HG03095 (cell line): Measurements from ENCODE around the gene CCDC30.

ENCODE experiments used
- ATAC-seq: cut with Tn5 transposase; IDR thresholded peaks from one replicate; pipeline ENCODE4 v1.9.1; 2021; ENCODE audit warnings: moderate library complexity; ENCODE audit not compliant: unreplicated experiment

The CCDC30 gene

DNA sequence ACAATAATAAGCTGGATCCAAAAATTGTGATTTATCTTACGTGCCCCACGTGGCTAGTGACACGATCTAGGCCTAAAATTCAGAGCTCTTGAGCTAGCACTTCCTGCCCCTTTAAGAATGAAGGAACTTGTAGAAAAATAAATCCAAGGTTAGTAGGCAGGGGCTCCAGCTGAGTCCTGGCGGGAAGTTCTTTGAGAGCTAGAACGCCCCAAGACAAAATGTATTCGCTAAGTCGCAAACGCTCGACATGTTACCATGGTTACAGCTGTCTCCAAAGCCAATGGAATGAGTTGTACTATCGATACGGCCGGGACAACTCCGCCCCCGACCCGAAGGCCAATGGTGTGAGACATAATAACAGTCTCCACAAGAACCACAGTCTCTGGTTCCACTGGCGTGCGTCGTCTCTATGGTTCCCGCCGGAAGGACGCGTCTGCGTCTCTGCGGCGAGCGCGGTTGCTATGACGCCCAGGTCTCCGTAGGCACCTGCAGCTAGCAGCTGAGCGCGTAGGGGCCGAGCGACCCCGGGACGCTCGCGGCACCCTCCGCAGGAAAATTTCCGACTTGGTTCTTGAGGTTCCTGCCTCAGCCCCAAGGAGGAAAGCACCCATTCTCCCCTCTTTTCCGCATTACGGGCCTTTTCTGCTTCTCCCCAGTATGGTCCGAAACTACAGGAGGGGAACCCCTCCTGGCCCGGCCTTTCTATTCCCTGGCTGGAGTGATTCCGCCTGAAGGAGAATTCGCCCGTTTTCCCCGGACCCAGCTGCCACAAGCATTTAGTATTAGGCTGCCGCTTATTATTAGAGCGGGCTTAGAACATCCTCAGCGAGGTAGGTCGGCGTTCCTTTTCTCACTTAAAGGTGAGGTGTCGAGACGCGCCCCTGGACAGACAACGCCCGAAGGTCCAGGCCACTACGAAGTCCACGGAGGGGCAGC, at the start of gene CCDC30:
Gene CCDC30, plus strand, starts transcription at position 459 of the 936 bp plus-strand sequence. CDS start 17,266 bp downstream, outside the sequence.
- ATAC-seq = peak; percentile 99

DNA sequence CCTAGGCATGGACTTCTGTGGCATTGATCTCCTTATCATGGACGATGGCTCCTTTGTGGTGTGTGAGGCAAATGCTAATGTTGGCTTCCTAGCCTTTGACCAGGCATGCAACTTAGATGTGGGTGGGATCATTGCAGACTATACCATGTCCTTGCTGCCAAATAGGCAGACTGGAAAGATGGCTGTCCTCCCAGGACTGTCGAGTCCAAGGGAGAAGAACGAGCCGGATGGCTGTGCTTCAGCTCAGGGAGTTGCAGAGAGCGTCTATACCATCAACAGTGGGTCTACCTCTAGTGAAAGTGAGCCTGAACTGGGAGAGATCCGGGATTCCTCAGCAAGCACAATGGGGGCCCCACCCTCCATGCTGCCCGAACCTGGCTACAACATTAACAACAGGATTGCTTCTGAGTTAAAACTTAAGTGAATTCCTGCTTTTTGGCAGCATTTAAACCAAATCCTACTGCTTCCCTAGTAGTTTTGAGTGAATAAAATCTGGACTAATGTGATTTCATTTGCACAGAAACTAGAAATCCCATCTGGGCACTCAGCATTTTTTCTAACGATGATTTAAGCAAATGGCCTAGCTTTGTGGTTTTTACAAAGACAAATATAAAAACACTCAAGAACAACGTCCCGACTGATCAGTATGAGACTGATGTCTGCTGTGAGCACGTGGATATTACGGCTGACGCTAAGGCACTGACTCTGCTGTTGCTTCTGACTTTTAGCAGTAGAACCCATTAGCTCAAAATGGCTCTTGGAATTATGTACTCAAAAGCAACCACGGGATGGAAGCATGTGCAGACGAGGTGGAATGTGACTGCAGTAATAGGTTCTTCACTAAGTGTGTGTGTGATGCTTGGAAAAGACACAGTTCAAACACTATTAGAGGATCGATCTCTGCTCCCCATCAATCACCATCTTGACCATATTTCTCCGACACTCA, 48.3 kb upstream of the CCDC30 start:
- no peak for ATAC-seq

DNA sequence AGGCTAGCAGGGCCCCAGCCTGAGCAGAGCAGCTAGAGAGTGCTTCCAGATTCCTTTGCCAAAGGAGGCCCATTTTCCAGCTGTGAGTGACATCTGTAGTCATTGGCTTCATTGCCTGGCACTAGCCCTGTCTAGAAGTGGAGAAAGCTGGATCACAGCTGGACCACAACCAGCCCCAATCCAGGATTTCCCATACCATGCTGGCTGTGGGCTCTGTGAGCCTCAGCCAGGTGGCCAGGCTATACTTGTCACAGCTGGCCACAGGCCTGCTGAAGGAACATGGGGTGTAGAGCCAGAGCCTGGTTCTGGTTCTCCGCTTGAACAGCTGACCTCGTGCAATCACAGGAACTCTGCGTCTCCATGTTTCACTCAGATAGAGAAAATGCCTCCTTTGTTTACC, 45.9 kb upstream of the CCDC30 start:
- ATAC-seq = no peak

DNA sequence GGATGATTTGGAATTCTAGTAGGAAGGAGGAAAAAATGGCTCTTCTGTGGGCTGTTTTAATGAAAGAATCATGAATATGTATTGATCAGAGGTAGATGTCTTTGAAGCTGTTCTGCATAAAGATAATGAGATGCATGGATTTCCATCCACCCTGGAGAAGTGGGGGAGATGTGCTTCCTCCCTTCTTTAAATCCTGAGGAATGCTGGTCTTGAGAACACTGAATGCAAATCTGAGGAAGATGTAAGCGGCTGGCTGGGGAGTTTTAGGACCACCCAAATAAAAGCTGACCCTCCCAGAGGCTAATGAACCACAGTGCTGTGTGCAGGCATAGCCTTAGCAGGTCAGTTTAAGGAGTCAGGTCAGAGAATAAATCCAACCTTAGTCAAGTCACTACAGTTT, 44.6 kb upstream of the CCDC30 start:
- ATAC-seq = no peak

DNA sequence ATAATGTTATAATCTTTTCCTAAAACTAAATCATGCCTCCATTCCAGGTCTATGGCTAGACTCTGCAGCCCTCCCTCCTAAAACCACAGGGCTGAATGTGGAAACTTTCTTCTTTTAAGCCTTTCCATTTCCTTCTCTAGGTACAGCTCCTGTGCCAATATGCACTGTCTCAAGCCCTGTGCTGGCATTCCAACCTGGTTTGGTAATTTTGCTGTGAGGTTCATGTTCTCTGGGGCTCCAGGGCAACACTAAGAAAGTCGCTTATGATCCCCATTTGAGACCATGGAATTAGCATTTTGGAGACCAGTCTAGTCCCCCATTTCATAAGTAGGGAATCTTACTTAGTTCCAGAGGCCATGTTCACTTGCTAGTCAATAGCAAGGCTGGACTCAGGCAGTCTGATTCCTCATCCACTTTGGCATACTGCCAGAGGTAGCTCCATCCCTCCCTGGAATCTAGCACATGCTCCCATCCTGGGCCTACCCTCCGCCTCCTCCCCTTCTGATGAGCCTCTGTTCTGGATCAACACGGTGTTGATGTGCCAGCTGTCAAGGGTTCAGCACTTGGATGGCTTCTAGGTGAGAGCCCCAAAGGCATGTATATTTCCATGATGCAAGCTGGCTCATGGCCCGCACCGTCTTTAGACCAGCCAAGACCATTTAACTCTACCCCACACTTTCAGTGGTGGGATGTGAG, 43.8 kb upstream of the CCDC30 start:
- no peak for ATAC-seq

DNA sequence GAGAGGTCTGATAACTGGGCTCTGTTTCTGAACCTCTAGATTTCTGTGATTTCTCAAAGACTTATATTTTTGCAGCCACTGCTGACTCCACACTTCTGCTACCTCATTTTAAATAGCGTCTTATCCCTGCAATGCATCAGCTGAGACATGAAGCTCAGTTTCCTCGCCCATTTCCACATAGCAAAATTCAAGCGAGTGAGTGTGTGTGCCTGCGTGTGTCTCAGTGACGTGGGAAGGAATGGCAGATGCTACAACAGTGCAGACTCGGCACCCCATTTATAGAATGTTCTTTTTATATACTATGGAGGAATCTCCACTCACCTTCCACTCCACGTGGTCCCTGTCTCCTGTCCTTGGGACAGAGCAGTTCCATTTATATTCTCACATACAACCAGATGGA, 43.0 kb upstream of the CCDC30 start:
- no peak for ATAC-seq

DNA sequence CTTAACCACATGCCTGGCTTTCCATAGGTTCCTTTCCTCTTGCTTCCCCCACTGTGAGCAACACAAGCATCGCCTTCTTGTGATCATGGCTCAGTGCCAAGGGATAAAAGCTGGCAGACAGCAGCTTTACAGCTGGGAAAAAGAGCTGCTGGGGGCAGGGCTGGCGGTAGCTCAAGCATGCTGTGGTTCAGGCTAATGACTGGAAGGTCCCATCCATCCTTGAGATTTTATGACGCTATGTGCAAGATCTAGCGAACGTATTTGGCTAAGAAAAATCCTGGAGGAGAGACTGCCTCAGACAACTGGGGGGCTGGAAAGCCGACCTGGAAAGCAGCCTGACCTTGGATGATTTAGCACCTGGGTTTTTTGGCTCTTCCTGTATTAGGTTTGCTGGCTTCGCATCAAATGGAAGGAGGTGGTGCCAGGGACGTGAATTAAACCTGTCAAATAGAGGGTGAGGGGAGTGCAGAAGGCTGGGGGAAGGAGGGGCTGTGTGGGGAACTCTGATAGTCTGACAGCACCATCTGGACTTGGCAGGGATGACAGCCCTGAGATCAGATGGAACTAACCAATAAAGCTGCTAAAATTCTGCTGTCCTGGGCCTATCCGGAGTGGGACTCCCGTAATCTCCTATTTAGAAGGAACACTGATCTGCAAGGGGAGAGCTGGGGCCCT, 42.0 kb upstream of the CCDC30 start:
- ATAC-seq = no peak

DNA sequence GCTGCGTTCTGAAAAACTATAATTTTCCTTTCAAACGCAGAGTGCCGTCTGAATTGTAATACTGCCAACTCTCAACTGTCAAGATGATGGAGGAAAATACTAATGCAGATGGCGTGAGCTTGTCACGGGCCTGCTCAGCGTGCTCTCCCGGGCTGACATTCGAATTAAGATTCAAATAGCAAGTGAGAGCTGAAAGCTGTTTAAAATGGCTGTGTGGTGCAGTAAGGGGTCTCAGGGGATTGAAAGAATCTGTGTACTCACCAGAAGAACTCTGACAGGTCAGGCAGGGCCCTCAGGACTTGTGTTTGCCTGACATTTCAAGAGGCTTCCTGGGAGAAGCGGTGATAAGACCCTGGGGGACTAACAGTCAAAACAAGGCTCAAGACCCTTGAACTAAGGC, 40.3 kb upstream of the CCDC30 start:
- no peak for ATAC-seq

DNA sequence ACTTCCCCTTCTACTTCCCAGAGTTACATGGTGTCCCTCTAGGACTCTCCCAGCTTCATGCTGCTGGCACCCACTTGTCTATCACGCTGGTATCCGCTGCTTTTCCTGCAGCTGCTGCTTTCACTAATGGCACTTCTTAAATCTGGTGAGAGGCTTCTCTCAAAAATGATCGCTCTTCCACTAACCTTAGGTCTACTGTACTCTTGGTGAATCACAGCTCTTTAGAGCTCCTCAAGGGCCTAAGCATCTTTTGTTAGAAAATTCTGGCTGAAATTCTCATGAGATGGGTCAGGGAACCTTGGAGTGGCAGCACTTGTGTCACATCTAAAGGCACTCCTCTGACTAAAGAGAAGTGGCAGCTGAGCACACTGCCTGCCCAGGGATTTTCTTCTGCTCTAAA, 39.4 kb upstream of the CCDC30 start:
- ATAC-seq = no peak

DNA sequence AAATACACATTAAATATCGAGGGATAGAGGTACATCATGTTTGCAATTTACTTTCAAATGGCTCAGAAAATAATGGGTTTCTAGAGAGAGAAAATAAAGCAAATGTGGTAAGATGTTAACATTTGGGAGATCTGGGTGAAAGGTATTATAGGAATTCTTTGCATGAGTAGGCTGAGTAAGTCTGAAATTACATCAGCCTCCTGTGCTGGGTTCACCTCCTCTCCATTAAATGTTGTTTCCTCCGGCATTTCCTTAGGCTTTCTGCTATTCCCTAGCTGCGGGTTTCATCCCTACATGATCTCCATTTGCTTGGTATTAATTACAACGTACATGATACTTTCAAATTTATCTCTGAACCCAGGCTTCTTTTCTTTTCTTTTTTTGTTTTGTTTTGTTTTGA, 38.9 kb upstream of the CCDC30 start:
- no peak for ATAC-seq

DNA sequence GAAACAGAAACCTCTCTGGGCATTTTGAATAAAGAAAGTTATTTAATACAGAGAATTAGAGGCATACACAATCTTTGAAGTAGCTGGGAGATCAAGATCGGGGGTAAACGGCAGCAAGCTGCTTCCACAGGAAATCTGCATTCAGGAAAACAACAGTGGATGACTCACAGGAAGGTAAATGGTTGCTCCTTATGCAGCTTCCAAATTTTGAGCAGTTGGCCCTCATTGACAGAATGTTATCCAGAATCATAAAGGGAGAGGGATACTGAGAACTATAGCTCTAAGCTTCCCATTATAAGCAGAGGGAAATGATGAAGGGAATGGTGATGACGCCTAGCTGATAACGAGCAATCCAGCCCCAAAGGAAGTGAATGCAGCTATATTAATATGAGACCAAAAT, 35.8 kb upstream of the CCDC30 start:
- no peak for ATAC-seq

DNA sequence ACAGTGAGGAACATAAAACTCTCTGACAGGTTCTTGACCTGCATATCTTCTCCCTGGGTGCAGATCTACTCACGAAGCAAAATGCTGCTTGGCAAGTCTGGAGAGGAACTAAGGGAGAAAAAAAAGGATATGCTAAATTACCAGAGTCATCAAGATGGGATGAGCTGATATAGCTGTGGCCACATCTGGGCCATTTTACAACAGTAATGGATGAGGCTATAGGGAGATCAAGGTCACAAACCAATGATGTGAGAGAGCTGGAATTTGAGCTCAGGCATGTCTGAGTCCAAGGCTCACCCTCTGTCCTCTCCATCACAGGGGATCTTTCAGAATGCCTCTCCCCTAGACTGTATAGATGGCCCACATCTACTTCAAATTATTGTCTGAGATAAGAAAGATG, 33.5 kb upstream of the CCDC30 start:
- ATAC-seq = no peak

DNA sequence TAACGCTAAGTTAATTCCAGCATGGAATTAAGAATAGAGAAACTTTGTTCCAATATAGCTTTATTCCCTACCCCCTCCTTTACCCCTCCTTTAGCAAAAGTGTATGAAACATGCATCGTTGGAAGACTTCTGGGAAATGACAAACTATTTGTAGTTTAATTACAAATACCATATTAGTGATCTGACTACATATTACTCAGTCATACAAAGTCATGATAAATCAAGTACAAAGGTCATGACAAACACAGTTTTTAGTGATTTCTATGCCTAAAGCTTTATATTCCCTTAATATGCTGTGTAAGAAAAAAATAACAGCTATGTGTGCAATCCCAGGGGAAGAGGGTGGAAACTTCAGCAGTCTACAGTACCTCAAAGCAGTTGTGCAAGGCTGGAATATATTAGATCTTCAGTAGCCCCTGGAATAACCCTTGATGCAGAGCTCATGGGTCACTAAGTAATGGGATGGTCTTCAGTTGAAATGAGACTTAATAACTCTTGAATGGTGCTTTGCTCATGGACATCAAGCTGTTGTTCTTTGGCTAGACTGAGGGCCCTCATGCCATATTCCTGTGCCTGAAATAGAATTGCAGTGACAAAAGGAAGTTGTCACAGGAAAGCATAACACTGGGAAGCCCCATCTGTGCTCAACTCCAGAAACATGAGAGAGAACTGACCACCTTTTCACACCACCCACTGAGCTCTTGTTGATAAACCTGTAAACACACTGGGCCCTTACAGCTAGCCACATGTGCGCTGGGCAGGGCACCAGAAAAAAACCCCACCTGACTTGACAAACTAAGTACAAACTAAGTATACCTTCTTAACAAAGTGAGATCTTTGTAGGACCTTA, 32.6 kb upstream of the CCDC30 start:
- no peak for ATAC-seq

DNA sequence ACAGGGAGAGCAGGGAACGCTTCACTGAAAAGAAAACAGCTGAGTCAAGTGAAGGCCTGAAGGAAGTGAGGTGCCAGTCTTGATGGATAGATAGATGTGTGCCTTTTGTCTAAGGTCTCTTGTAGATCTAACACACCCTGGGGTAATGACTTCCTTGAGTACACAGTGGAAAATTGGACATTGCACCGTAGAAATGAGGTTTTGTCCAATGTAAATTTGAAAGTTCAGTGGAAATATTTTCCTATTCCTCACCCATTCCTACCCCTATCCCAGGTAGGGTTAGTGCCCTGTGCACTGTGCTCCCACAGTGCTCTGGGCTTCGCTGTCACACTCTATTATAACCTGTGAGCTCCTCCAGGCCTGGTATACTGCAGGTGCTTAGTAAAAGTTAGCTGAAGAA, 31.6 kb upstream of the CCDC30 start:
- no peak for ATAC-seq

DNA sequence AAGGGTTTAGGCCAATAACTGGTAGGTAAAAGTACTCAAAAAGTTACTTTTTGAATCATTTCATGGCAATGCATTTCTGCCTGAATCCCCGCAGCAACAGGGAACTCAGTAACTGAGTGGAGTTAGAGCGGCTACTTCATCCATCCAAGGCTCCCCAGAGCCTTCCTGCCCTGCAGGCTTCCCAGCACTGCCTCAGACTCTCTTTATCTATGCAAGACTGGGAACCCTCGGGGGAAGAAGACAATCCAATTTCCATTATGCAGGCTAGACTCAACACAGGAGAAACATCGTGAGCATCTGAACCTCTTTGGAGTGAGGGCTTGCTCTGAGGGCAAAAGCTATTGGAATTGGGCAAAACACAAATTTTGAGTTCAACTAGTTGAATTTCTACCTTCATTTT, 30.4 kb upstream of the CCDC30 start:
- no peak for ATAC-seq

DNA sequence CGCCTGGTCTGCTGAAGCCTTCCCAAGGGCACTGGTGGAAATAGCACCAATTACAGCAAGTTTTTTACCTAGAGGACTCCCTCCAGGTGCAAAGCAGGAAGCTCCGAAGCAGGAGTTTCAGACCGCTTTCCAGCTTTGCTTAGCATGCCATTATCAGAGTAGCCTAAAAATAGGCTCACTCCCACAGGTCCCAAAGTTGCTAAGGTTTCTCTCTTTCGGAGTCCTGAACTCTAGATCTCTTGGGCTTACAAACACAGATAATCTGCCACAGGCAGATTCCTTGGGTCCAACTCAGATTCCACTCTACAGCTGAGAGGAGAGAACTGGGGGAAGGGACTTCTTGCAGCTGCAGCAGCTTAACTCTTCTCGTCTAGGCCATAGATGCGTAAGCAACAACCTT, 29.7 kb upstream of the CCDC30 start:
- ATAC-seq = no peak

DNA sequence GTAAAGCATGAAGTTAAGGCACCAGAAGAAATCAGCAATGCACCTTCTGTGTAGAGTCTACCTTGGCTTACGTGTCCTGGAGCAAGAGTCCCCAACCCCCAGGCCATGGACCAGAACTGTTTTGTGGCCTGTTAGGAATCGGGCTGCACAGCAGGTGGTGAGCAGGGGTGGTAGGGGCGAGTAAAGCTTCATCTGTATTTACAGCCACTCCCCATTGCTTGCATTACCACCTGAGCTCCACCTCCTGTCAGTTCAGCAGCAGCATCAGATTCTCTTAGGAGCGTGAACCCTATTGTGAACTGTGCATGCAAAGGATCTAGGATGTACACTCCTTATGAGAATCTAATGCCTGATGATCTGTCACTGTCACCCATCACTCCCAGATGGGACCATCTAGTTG, 28.7 kb upstream of the CCDC30 start:
- ATAC-seq = no peak

DNA sequence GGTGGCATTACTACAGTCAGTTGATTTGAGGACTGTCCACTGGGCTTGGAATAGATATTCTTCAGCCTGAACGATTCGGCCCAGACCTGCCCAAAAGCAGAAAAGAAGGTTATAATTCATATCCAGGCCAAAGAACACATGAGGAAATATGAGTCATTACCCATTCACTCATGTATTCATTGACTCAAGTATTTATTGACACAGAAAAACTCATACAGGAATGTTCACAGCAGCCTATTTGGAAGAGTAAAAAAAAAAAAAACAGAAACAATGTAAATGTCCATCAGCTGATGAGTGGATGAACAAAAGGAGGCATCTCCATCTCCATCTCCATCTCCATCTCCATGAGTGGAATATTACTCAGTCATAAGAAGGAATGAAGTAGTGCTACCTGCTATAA, 23.1 kb upstream of the CCDC30 start:
- no peak for ATAC-seq

DNA sequence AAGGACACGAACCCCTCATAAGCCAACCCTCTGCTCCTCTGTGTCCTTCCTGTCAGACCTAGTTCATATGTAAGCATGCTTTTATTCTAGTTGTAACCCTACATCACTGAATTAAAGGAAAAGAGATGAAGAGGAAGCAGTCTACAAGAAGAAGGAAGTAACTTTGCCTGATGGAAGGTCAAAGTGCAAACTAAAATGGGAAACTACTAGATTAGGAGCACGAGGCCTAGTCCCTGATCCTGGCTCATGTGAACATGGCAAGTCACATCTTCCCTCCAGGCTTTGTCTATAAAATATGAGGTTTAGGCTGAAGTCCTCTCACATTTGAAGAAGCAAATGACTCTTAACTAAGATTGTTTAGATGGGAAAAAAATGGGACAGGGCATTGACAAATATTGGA, 20.4 kb upstream of the CCDC30 start:
- no peak for ATAC-seq

DNA sequence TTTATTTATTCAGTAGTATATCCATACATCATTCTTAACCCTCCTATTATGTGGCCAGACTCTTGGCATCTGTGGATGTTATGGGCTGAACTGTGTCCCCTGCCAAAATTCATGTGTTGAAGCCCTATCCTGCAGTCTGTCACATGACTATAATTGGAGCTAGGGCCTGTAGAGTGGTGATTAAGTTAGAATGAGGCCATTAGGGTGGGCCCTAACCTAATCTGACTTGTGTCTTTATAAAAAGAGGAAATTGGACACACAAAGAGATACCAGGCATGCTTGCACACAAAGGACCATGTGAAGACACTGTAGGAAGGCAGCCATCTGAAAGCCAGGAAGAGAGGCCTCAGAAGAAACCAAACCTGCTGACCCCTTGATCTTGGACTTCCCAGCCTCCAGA, 13.8 kb upstream of the CCDC30 start:
- ATAC-seq = no peak
